Endothelial cell of umbilical vein (primary cell): ENCODE data around the gene FAM200C.

Source experiments
- TF ChIP-seq, protein P1 (sequence below), 2 donors: IDR thresholded peaks; 1 replicate in 1 of 2; 2 replicates in 1 of 2; pipeline ENCODE4 v1.5.1; 2011; ENCODE audit warnings: low read length in 2 of 2, mild to moderate bottlenecking in 2 of 2, moderate library complexity in 2 of 2, control low read depth in 1 of 2, inconsistent platforms in 1 of 2, low read depth in 1 of 2; ENCODE audit not compliant: insufficient read depth in 1 of 2; ENCODE audit errors: extremely low read depth in 1 of 2
- TF ChIP-seq, protein P2 (sequence below): IDR thresholded peaks from 2 replicates; pipeline ENCODE4 v1.6.1; 2011; ENCODE audit not compliant: insufficient read depth, insufficient read length

DNA sequence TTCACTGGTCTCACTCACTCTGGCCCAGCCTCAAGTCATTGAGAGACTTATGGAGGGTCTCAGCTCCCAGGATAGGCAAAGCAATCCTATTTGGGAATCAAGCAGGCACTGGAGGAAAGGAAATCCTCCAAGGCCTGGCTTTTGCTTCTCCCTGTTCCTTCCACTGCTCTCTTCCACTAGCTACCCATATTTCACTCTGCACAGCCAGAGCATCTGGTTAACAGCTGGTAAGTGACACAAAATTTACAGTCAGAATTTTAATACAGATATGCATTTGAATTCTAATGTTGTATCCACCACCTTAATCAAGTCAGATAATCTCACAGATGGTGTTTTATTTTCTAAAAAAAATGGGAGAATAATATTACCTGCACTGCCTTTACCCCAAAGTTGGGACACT, 28.6 kb downstream of the FAM200C start:
- TF ChIP-seq, protein P1, sequence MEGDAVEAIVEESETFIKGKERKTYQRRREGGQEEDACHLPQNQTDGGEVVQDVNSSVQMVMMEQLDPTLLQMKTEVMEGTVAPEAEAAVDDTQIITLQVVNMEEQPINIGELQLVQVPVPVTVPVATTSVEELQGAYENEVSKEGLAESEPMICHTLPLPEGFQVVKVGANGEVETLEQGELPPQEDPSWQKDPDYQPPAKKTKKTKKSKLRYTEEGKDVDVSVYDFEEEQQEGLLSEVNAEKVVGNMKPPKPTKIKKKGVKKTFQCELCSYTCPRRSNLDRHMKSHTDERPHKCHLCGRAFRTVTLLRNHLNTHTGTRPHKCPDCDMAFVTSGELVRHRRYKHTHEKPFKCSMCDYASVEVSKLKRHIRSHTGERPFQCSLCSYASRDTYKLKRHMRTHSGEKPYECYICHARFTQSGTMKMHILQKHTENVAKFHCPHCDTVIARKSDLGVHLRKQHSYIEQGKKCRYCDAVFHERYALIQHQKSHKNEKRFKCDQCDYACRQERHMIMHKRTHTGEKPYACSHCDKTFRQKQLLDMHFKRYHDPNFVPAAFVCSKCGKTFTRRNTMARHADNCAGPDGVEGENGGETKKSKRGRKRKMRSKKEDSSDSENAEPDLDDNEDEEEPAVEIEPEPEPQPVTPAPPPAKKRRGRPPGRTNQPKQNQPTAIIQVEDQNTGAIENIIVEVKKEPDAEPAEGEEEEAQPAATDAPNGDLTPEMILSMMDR (IDR thresholded peaks at IDR 0.05; ENCODE audit: extremely low read depth in 1 of 2, insufficient read depth in 1 of 2, low read depth in 1 of 2, low read length in 2 of 2) = no peak
- TF ChIP-seq, protein P2, sequence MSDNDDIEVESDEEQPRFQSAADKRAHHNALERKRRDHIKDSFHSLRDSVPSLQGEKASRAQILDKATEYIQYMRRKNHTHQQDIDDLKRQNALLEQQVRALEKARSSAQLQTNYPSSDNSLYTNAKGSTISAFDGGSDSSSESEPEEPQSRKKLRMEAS = no peak
